Activated naive CD4-positive, alpha-beta T cell treated with Interleukin-2 at 50 U/mL for 16 hours (primary cell): ENCODE measurements around the gene ITGA2.
"Not testable (repeated sequence)": the region's sequence is repeated elsewhere in the genome, so short reads cannot be mapped to it uniquely, and the experiment has no call there.

Experiments
- DNase-seq: peaks from one replicate; pipeline ENCODE4 v3.0.0-alpha.2; 2020

Gene ITGA2

GRCh38 chr5:52989025-52989780, at the start of gene ITGA2:
Gene ITGA2 (plus strand): TSS chr5:52989352. CDS start chr5:52989469, 117 bp downstream.
- DNase-seq, result peak; percentile 18

- DNase-seq, result no peak
Measured at GRCh38 chr5:52943285-52943684, 45.9 kb upstream of the ITGA2 start.

GRCh38 chr5:52943808-52944207, 45.3 kb upstream of the ITGA2 start:
- DNase-seq, result no peak

- no peak for DNase-seq
Measured at GRCh38 chr5:52945040-52945439, 44.1 kb upstream of the ITGA2 start.

GRCh38 chr5:52947208-52947607, 41.9 kb upstream of the ITGA2 start:
- DNase-seq, result no peak

- DNase-seq, result no peak
Measured at GRCh38 chr5:52947851-52948250, 41.3 kb upstream of the ITGA2 start.

GRCh38 chr5:52948418-52949076, 40.6 kb upstream of the ITGA2 start:
- DNase-seq, result peak; percentile 60

GRCh38 chr5:52950686-52951085, 38.5 kb upstream of the ITGA2 start:
- no peak for DNase-seq

GRCh38 chr5:52952483-52952882, 36.7 kb upstream of the ITGA2 start:
- no peak for DNase-seq

- no peak for DNase-seq
Measured at GRCh38 chr5:52956014-52956413, 33.1 kb upstream of the ITGA2 start.

GRCh38 chr5:52956915-52957747, 32.0 kb upstream of the ITGA2 start:
- DNase-seq, result no peak

GRCh38 chr5:52961274-52961681, 27.9 kb upstream of the ITGA2 start:
- no peak for DNase-seq

- DNase-seq, result no peak
Measured at GRCh38 chr5:52963636-52964035, 25.5 kb upstream of the ITGA2 start.

- no peak for DNase-seq
Measured at GRCh38 chr5:52964138-52964537, 25.0 kb upstream of the ITGA2 start.

GRCh38 chr5:52976157-52976556, 13.0 kb upstream of the ITGA2 start:
- not testable (repeated sequence) for DNase-seq

GRCh38 chr5:52977264-52977897, 11.8 kb upstream of the ITGA2 start:
- DNase-seq, result no peak

- DNase-seq, result no peak
Measured at GRCh38 chr5:52981507-52981906, 7.6 kb upstream of the ITGA2 start.

- DNase-seq, result no peak
Measured at GRCh38 chr5:52983731-52984636, 5.2 kb upstream of the ITGA2 start.

GRCh38 chr5:52985306-52985705, 3.8 kb upstream of the ITGA2 start:
- no peak for DNase-seq

GRCh38 chr5:52987711-52988331, 1.3 kb upstream of the ITGA2 start:
- no peak for DNase-seq

GRCh38 chr5:52988335-52989024, 672 bp upstream of the ITGA2 start:
- no peak for DNase-seq
